Tibial nerve (tissue), 4 donors: ENCODE results near the gene FOXF1. TPM values are rescaled to one million over a fixed set of nuclear protein-coding genes. Genes with fewer than 3 reads are reported as not detected.

ENCODE experiments used
- DNase-seq, 2 donors: peaks; one replicate each; pipeline ENCODE4 v3.0.0-alpha.2; 2019; ENCODE audit warnings: low spot score in 2 of 2
- H3K27ac ChIP-seq, 4 donors: fragments of 200-600 bp; sonication (generic) in 3 of 4; one replicate each; pipeline ENCODE4 v1.5.1; 2017 to 2019; ENCODE audit warnings: mild to moderate bottlenecking in 1 of 4
- H3K27me3 ChIP-seq, 2 donors: fragments of 200-600 bp; sonication (generic) in 1 of 2; one replicate each; pipeline versions ENCODE4 v1.5.1 to v1.6.0; 2017 to 2019
- H3K36me3 ChIP-seq, 3 donors: fragments of 200-600 bp; sonication (generic); one replicate each; pipeline ENCODE4 v1.5.1; 2018 to 2019
- H3K4me1 ChIP-seq, 4 donors: fragments of 200-600 bp; sonication (generic) in 3 of 4; one replicate each; pipeline ENCODE4 v1.5.1; 2017 to 2019
- H3K4me3 ChIP-seq, 4 donors: fragments of 200-600 bp; sonication (generic) in 3 of 4; one replicate each; pipeline ENCODE4 v1.5.1; 2017 to 2019; ENCODE audit warnings: mild to moderate bottlenecking in 1 of 4, moderate library complexity in 1 of 4
- H3K9me3 ChIP-seq, 4 donors: fragments of 200-600 bp; sonication (generic) in 3 of 4; one replicate each; pipeline ENCODE4 v1.5.1; 2017 to 2019
- CTCF ChIP-seq, 5 experiments: fragments of 200-600 bp in 3 of 5; fragments of 450-650 bp in 2 of 5; sonication (generic) in 3 of 5; IDR thresholded peaks; one replicate each; pipeline ENCODE4 v1.5.1; 2016 to 2019; ENCODE audit warnings: antibody characterized with exemption in 5 of 5, mild to moderate bottlenecking in 3 of 5, moderate library complexity in 2 of 5
- EP300 ChIP-seq, 2 donors: sonication (generic); formaldehyde crosslinking; IDR thresholded peaks; one replicate each; pipeline ENCODE4 v1.6.1; 2017; ENCODE audit warnings: antibody characterized with exemption in 2 of 2, mild to moderate bottlenecking in 1 of 2
- POLR2A ChIP-seq, 2 donors: fragments of 450-650 bp; IDR thresholded peaks; one replicate each; pipeline ENCODE4 v1.6.1; 2017; ENCODE audit warnings: antibody characterized with exemption in 2 of 2, mild to moderate bottlenecking in 2 of 2, moderate library complexity in 2 of 2
- WGBS, 2 donors: methylation state at CpG; one replicate each; pipeline ENCODE4 v1.1.5; 2018; 5-methylcytosine and 5-hydroxymethylcytosine counted together
- total RNA-seq, 4 donors: library from RNA; depleted of rRNA; stranded (reverse); fragments of >200 nt; gene quantifications; one replicate each; pipeline ENCODE4 v1.1.0, GENCODE V29; 2016

The FOXF1 gene
- total RNA-seq, 4 donors from 2014 or later, result 0.21 TPM; not detected in 3

GRCh38 chr16:86515413-86515776 lies 5.1 kb downstream of the FOXF1 start:
- Histone ChIP-seq H3K4me3 (peak overlapping the region in 2 of 4 donors; percentile 9 to 19), H3K9me3 (no peaks in the 10 kb centered on the region), H3K36me3 (no peaks in the 10 kb centered on the region), H3K27me3 (peaks cover 6 to 95% of the 10 kb centered on the region in 2 donors), H3K4me1 (peaks cover 0 to 48% (median 3%) of the 10 kb centered on the region in 4 donors), H3K27ac (no peak overlapping the region)
- TF ChIP-seq CTCF (IDR thresholded peaks at IDR 0.05) (no peak), POLR2A (IDR thresholded peaks at IDR 0.05) (no peak), EP300 (IDR thresholded peaks at IDR 0.05) (no peak)
- 10 to 14% methylated on average over 21 to 27 of the region's 29 CpGs for WGBS, 2 donors
- DNase-seq, result no peak

GRCh38 chr16:86515777-86516622 lies 5.7 kb downstream of the FOXF1 start:
- Histone ChIP-seq H3K36me3 (no peaks in the 10 kb centered on the region), H3K9me3 (no peaks in the 10 kb centered on the region), H3K27ac (peak overlapping the region in 1 of 4 donors; percentile 31), H3K4me3 (peak overlapping the region in 2 of 4 donors; percentile 9 to 19), H3K4me1 (peaks cover 0 to 48% (median 3%) of the 10 kb centered on the region in 4 donors), H3K27me3 (peaks cover 6 to 96% of the 10 kb centered on the region in 2 donors)
- WGBS, 2 donors, result 6 to 11% methylated on average over 51 to 53 of the region's 64 CpGs
- TF ChIP-seq EP300 (IDR thresholded peaks at IDR 0.05), result no peak
- no peak for DNase-seq

GRCh38 chr16:86516623-86517003 lies 6.3 kb downstream of the FOXF1 start:
- Histone ChIP-seq H3K4me3 (no peak overlapping the region), H3K27ac (peak overlapping the region in 1 of 4 donors; percentile 31), H3K9me3 (no peaks in the 10 kb centered on the region), H3K4me1 (peaks cover 0 to 43% (median 3%) of the 10 kb centered on the region in 4 donors), H3K27me3 (peaks cover 3 to 96% of the 10 kb centered on the region in 2 donors), H3K36me3 (no peaks in the 10 kb centered on the region)
- WGBS, 2 donors, result 12 to 16% methylated on average over 19 to 29 of the region's 29 CpGs
- TF ChIP-seq EP300 (IDR thresholded peaks at IDR 0.05) (no peak), POLR2A (IDR thresholded peaks at IDR 0.05) (no peak), CTCF (IDR thresholded peaks at IDR 0.05) (no peak)
- no peak for DNase-seq

GRCh38 chr16:86517033-86517432 lies 6.7 kb downstream of the FOXF1 start:
- 44 to 51% methylated on average over 9 of the region's 9 CpGs for WGBS, 2 donors
- no peak for DNase-seq
- Histone ChIP-seq H3K4me3 (no peak overlapping the region), H3K36me3 (no peaks in the 10 kb centered on the region), H3K27me3 (peaks cover 3 to 96% of the 10 kb centered on the region in 2 donors), H3K27ac (peak overlapping the region in 1 of 4 donors; percentile 31), H3K4me1 (peaks cover 0 to 40% (median 3%) of the 10 kb centered on the region in 4 donors), H3K9me3 (no peaks in the 10 kb centered on the region)
- no peak for TF ChIP-seq EP300 (IDR thresholded peaks at IDR 0.05)
- no peak for TF ChIP-seq POLR2A (IDR thresholded peaks at IDR 0.05)

GRCh38 chr16:86517652-86518258 lies 7.4 kb downstream of the FOXF1 start:
- TF ChIP-seq POLR2A (IDR thresholded peaks at IDR 0.05) (no peak), CTCF (IDR thresholded peaks at IDR 0.05) (peak; percentile 50 to 70 (median 63))
- H3K4me3 ChIP-seq, result no peak overlapping the region
- peaks cover 3 to 94% of the 10 kb centered on the region in 2 donors for H3K27me3 ChIP-seq
- peak; percentile 37 to 49 for DNase-seq
- no peaks in the 10 kb centered on the region for H3K9me3 ChIP-seq
- peaks cover 0 to 36% (median 3%) of the 10 kb centered on the region in 4 donors for H3K4me1 ChIP-seq
- peak overlapping the region in 1 of 4 donors; percentile 31 for H3K27ac ChIP-seq
- 29 to 33% methylated on average over 10 to 13 of the region's 17 CpGs for WGBS, 2 donors
- no peaks in the 10 kb centered on the region for H3K36me3 ChIP-seq
